Epithelial cell of esophagus (primary cell): Measurements from ENCODE around the gene TMEM169.

Experiments
- DNase-seq: peaks from one replicate; pipeline ENCODE4 v3.0.0; 2010; ENCODE audit warnings: low read depth
- H3K4me3 ChIP-seq: 2 replicates; pipeline ENCODE4 v1.5.1; 2011; ENCODE audit warnings: mild to moderate bottlenecking, low read length, control low read depth
- TF ChIP-seq, protein P1 (sequence below): IDR thresholded peaks from 2 replicates; pipeline ENCODE4 v1.5.1; 2011; ENCODE audit warnings: low read depth, mild to moderate bottlenecking, low read length, control low read depth, inconsistent platforms; ENCODE audit not compliant: insufficient read depth; ENCODE audit errors: missing control alignments

Gene TMEM169

DNA sequence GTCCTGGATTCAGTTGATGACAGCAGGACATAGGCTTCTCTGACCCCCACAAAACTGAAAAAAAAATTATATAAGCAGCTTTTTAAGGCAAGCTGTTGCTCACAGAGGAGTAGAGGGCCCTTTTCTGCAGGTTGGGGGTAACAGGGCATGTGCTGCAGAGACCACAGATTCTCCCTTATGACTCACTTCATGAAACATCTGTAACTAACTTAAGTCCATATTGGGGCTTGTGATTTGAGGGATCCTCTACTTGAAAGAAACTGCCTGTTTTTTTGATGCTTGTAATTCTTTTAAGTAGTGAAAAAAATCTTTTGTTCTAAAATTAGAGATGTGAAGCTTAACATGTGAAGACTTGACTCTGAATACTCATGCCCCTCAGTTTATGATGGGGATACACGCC, 60.8 kb downstream of the TMEM169 start:
- no peak for DNase-seq
- no peak overlapping the region for H3K4me3 ChIP-seq
- TF ChIP-seq, protein P1, sequence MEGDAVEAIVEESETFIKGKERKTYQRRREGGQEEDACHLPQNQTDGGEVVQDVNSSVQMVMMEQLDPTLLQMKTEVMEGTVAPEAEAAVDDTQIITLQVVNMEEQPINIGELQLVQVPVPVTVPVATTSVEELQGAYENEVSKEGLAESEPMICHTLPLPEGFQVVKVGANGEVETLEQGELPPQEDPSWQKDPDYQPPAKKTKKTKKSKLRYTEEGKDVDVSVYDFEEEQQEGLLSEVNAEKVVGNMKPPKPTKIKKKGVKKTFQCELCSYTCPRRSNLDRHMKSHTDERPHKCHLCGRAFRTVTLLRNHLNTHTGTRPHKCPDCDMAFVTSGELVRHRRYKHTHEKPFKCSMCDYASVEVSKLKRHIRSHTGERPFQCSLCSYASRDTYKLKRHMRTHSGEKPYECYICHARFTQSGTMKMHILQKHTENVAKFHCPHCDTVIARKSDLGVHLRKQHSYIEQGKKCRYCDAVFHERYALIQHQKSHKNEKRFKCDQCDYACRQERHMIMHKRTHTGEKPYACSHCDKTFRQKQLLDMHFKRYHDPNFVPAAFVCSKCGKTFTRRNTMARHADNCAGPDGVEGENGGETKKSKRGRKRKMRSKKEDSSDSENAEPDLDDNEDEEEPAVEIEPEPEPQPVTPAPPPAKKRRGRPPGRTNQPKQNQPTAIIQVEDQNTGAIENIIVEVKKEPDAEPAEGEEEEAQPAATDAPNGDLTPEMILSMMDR = no peak

GRCh38 chr2:216144372-216144771, 62.7 kb downstream of the TMEM169 start:
- no peak for DNase-seq
- H3K4me3 ChIP-seq = no peak overlapping the region
- TF ChIP-seq, protein P1 = no peak

GRCh38 chr2:216144857-216145256, 63.1 kb downstream of the TMEM169 start:
- H3K4me3 ChIP-seq = no peak overlapping the region
- TF ChIP-seq, protein P1 = no peak
- no peak for DNase-seq

DNA sequence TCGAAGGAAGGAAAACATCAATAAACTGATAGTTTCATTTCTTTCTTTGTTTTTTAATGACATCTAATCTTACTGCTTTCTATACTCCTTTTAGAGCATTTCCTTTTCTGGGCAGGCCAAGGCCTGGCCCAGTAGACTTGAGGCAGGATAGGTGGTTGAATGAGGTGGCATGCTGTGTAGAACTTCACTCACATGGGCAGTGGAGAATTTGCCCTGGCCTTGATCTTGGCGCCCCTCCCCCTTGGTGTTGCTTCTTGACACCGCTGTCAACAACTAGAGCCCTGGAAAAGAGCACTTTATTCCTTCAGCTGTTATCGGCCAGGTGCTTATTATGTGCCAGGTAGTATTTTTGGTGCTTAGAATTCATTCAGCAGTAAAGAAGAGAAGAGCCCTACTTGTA, 64.9 kb downstream of the TMEM169 start:
- DNase-seq = no peak
- TF ChIP-seq, protein P1 = no peak
- H3K4me3 ChIP-seq = no peak overlapping the region

- TF ChIP-seq, protein P1 = no peak
- no peak overlapping the region for H3K4me3 ChIP-seq
- DNase-seq = peak; percentile 13
Observed at GRCh38 chr2:216147172-216148131, 65.7 kb downstream of the TMEM169 start.

DNA sequence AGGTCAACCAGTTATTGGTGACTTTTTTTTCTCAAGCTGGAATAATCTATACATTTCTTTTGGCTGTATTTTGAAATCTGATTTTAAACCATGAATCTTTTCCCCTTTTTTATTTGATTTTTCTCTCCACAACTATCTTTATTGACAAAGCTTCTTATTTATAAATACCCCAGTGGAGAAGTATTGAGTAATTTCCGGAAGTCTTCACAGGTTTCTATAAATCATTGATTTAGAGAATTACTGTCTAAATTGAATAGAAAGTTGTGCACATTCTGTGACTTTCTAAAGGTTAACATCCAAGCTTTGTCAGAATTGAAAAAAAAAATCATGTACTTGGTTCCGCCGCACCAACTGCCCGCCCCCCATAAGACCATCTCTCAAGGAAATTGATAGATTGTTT, 67.3 kb downstream of the TMEM169 start:
- H3K4me3 ChIP-seq = no peak overlapping the region
- TF ChIP-seq, protein P1 = no peak
- DNase-seq = no peak

DNA sequence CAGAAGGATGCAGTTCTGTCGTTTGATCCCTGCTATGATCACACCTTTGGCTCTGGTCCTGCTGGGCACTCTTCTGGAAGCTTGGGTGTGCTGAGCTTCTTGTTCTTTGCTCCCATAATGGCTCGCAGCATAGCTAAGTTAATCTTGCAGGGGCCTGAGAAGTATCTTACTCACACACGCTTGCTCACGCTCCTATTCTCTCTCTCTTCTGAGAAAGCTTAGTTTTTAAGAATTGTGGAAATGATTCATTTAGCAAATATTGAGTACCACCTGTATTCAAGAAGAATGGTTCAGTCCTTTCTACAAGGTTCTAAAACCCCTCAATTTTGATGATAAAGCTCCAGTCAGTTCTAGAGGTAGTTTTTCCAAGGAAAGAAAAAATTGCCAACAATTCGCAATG, 68.0 kb downstream of the TMEM169 start:
- H3K4me3 ChIP-seq = no peak overlapping the region
- TF ChIP-seq, protein P1 = no peak
- DNase-seq = peak; percentile 57
